Mesenchymal stem cell (in vitro differentiated cells and primary cell): ENCODE measurements around the gene GATA6.

Experiments
- DNase-seq: peaks from one replicate; pipeline ENCODE4 v3.0.0-alpha.2; 2013
- H2AFZ ChIP-seq: one replicate; pipeline ENCODE4 v1.6.1; 2013; ENCODE audit warnings: low read depth, mild to moderate bottlenecking, control low read depth, inconsistent platforms, low read length, moderate library complexity
- H2AK5ac ChIP-seq: 2 replicates; pipeline ENCODE4 v1.6.1; 2013; ENCODE audit warnings: low read length, moderate library complexity, mild to moderate bottlenecking, inconsistent platforms; ENCODE audit not compliant: severe bottlenecking
- H2BK120ac ChIP-seq: one replicate; pipeline ENCODE4 v1.6.1; 2013; ENCODE audit warnings: low read depth, mild to moderate bottlenecking, inconsistent platforms, low read length, moderate library complexity
- H2BK12ac ChIP-seq, 2 experiments: one replicate each; pipeline ENCODE4 v1.6.1; 2013; ENCODE audit warnings: inconsistent platforms in 2 of 2, low read length in 2 of 2, mild to moderate bottlenecking in 2 of 2, moderate library complexity in 2 of 2, control low read depth in 1 of 2
- H2BK15ac ChIP-seq: one replicate; pipeline ENCODE4 v1.6.1; 2013; ENCODE audit warnings: mild to moderate bottlenecking, low read depth, inconsistent platforms; ENCODE audit not compliant: poor library complexity, severe bottlenecking
- H2BK5ac ChIP-seq: 2 replicates; pipeline ENCODE4 v1.6.1; 2013; ENCODE audit warnings: low read depth, mild to moderate bottlenecking, low read length, control low read depth, inconsistent platforms; ENCODE audit not compliant: poor library complexity, severe bottlenecking
- H3K14ac ChIP-seq, 2 experiments: one replicate each; pipeline ENCODE4 v1.6.1; 2013; ENCODE audit warnings: inconsistent platforms in 2 of 2, low read length in 2 of 2, control low read depth in 1 of 2, mild to moderate bottlenecking in 1 of 2, moderate library complexity in 1 of 2
- H3K18ac ChIP-seq, 2 experiments: one replicate each; pipeline ENCODE4 v1.6.1; 2013; ENCODE audit warnings: inconsistent platforms in 2 of 2, low read length in 2 of 2, control low read depth in 1 of 2, low read depth in 1 of 2, mild to moderate bottlenecking in 1 of 2
- H3K23ac ChIP-seq, 2 experiments: one replicate each; pipeline ENCODE4 v1.6.1; 2013; ENCODE audit warnings: inconsistent platforms in 2 of 2, low read length in 2 of 2, mild to moderate bottlenecking in 2 of 2, moderate library complexity in 2 of 2, control low read depth in 1 of 2
- H3K27ac ChIP-seq: 2 replicates; pipeline ENCODE4 v1.5.1; 2013; ENCODE audit warnings: mild to moderate bottlenecking, moderate library complexity, low read length, control low read depth, inconsistent platforms; ENCODE audit not compliant: poor library complexity, severe bottlenecking
- H3K27me3 ChIP-seq, 2 experiments: 2 replicates each; pipeline versions ENCODE4 v1.6.1 to v1.7.0; 2013; ENCODE audit warnings: low read length in 2 of 2, mild to moderate bottlenecking in 2 of 2, moderate library complexity in 2 of 2, control low read depth in 1 of 2, inconsistent platforms in 1 of 2; ENCODE audit not compliant: control insufficient read depth in 1 of 2, insufficient read depth in 1 of 2
- H3K36me3 ChIP-seq, 2 experiments: 2 replicates each; pipeline versions ENCODE4 v1.6.1 to v1.7.0; 2013; ENCODE audit warnings: low read length in 2 of 2, control low read depth in 1 of 2, inconsistent platforms in 1 of 2, low read depth in 1 of 2, mild to moderate bottlenecking in 1 of 2; ENCODE audit not compliant: insufficient read depth in 2 of 2, control insufficient read depth in 1 of 2
- H3K4ac ChIP-seq, 2 experiments: one replicate each; pipeline ENCODE4 v1.6.1; 2013; ENCODE audit warnings: inconsistent platforms in 2 of 2, low read length in 2 of 2, mild to moderate bottlenecking in 2 of 2, moderate library complexity in 2 of 2, control low read depth in 1 of 2, low read depth in 1 of 2
- H3K4me1 ChIP-seq: 2 replicates; pipeline ENCODE4 v1.6.1; 2013; ENCODE audit warnings: low read depth, low read length, control low read depth; ENCODE audit not compliant: control insufficient read depth, insufficient read depth
- H3K4me2 ChIP-seq: 2 replicates; pipeline ENCODE4 v1.6.1; 2013; ENCODE audit warnings: low read length, mild to moderate bottlenecking, inconsistent platforms; ENCODE audit not compliant: poor library complexity, severe bottlenecking
- H3K4me3 ChIP-seq, 2 experiments: 2 replicates each; pipeline versions ENCODE4 v1.5.1 to v1.7.0; 2013; ENCODE audit warnings: low read length in 2 of 2, mild to moderate bottlenecking in 2 of 2, control low read depth in 1 of 2, low read depth in 1 of 2; ENCODE audit not compliant: insufficient read depth in 1 of 2
- H3K79me1 ChIP-seq: replicated peaks from 2 replicates; pipeline ENCODE4 v1.6.1; 2013; ENCODE audit warnings: mild to moderate bottlenecking, control low read depth, low read length, inconsistent platforms; ENCODE audit not compliant: poor library complexity, severe bottlenecking
- H3K9ac ChIP-seq: 2 replicates; pipeline ENCODE4 v1.7.0; 2013; ENCODE audit warnings: mild to moderate bottlenecking, low read length, moderate library complexity
- H3K9me3 ChIP-seq: 2 replicates; pipeline ENCODE4 v1.7.0; 2013; ENCODE audit warnings: mild to moderate bottlenecking, low read length; ENCODE audit not compliant: control insufficient read depth
- H4K8ac ChIP-seq: one replicate; pipeline ENCODE4 v1.6.1; 2013; ENCODE audit warnings: inconsistent platforms, mild to moderate bottlenecking, low read length, moderate library complexity
- H4K91ac ChIP-seq: one replicate; pipeline ENCODE4 v1.6.1; 2013; ENCODE audit warnings: mild to moderate bottlenecking, low read length, inconsistent platforms
- WGBS: methylation state at CpG from one replicate; pipeline ENCODE4 v1.1.7; 2013; ENCODE audit warnings: mixed read lengths; 5-methylcytosine and 5-hydroxymethylcytosine counted together

Gene GATA6

GRCh38 chr18:22166069-22166950 lies 3.1 kb upstream of the GATA6 start:
- 2% methylated on average over 43 of the region's 46 CpGs for WGBS
- Histone ChIP-seq H2BK15ac (no peak overlapping the region), H3K27me3 (peaks cover 70% of the 10 kb centered on the region in 2 experiments), H4K8ac (no peak overlapping the region), H3K23ac (no peak overlapping the region), H3K36me3 (no peaks in the 10 kb centered on the region), H3K4me3 (peak overlapping the region in 1 of 2 experiments; percentile 55), H3K14ac (no peak overlapping the region), H3K79me1 (no peaks in the 10 kb centered on the region), H4K91ac (no peak overlapping the region), H3K27ac (no peak overlapping the region), H2BK5ac (no peak overlapping the region), H2BK120ac (no peak overlapping the region), H3K4me1 (peaks cover 45% of the 10 kb centered on the region), H3K18ac (no peak overlapping the region), H3K4ac (no peak overlapping the region), H2AK5ac (no peak overlapping the region), H3K9ac (no peak overlapping the region), H2AFZ (no peak overlapping the region), H3K4me2 (peak overlapping the region; percentile 20), H2BK12ac (no peak overlapping the region), H3K9me3 (no peaks in the 10 kb centered on the region)
- DNase-seq, result peak; percentile 36

DNA sequence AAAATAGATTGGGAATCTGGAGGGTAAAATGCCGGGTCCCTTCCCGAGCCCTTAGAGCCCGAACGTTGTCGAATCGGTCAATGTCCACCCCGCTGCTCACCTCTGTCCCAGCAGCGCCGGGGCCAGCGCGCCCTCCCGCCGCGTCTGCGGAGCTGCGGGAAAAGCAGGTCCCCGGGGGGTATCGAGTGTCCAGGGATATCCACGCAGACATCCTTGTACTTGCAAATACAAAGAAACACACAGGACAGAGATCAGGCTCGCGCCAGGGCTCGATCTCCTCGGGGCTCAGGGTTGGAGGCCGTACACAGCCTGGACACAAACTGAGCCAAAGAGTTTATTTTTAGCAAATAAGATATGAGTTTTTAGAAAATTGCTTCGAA lies 2.3 kb upstream of the GATA6 start:
- Histone ChIP-seq H2AK5ac (no peak overlapping the region), H3K27me3 (peaks cover 63 to 64% of the 10 kb centered on the region in 2 experiments), H2AFZ (no peak overlapping the region), H3K4me1 (peaks cover 53% of the 10 kb centered on the region), H3K18ac (no peak overlapping the region), H3K36me3 (peaks cover 0 to 1% of the 10 kb centered on the region in 2 experiments), H3K14ac (no peak overlapping the region), H3K27ac (no peak overlapping the region), H3K4me3 (peak overlapping the region in 1 of 2 experiments; percentile 63), H3K79me1 (no peaks in the 10 kb centered on the region), H3K9ac (peak overlapping the region; percentile 36), H4K8ac (no peak overlapping the region), H4K91ac (no peak overlapping the region), H3K9me3 (no peaks in the 10 kb centered on the region), H2BK12ac (peak overlapping the region in 1 of 2 experiments; percentile 39), H2BK5ac (no peak overlapping the region), H3K4ac (peak overlapping the region in 1 of 2 experiments; percentile 60), H2BK15ac (no peak overlapping the region), H3K23ac (peak overlapping the region in 1 of 2 experiments; percentile 56), H2BK120ac (peak overlapping the region; percentile 27), H3K4me2 (no peak overlapping the region)
- no peak for DNase-seq
- WGBS, result under 1% methylated on average over 16 of the region's 25 CpGs

- H3K14ac ChIP-seq, result no peak overlapping the region
- H2AK5ac ChIP-seq, result no peak overlapping the region
- no peak overlapping the region for H2BK12ac ChIP-seq
- H3K4me3 ChIP-seq, result peak overlapping the region in 1 of 2 experiments; percentile 63
- no peak overlapping the region for H2BK5ac ChIP-seq
- no peak overlapping the region for H2BK120ac ChIP-seq
- H3K9ac ChIP-seq, result peak overlapping the region; percentile 36
- peaks cover 53% of the 10 kb centered on the region for H3K4me1 ChIP-seq
- peak; percentile 70 for DNase-seq
- 1% methylated on average over 23 of the region's 34 CpGs for WGBS
- peaks cover 0 to 3% of the 10 kb centered on the region in 2 experiments for H3K36me3 ChIP-seq
- H3K4me2 ChIP-seq, result peak overlapping the region; percentile 3
- peak overlapping the region in 1 of 2 experiments; percentile 86 for H3K23ac ChIP-seq
- H3K79me1 ChIP-seq, result no peaks in the 10 kb centered on the region
- H3K18ac ChIP-seq, result peak overlapping the region in 1 of 2 experiments; percentile 74
- H2BK15ac ChIP-seq, result no peak overlapping the region
- no peak overlapping the region for H4K91ac ChIP-seq
- no peak overlapping the region for H2AFZ ChIP-seq
- H3K27me3 ChIP-seq, result peaks cover 58 to 68% of the 10 kb centered on the region in 2 experiments
- H3K4ac ChIP-seq, result no peak overlapping the region
- no peak overlapping the region for H4K8ac ChIP-seq
- H3K27ac ChIP-seq, result no peak overlapping the region
- H3K9me3 ChIP-seq, result no peaks in the 10 kb centered on the region
These were observed 1.7 kb upstream of the GATA6 start for GRCh38 chr18:22167471-22168241.
